Kidney (tissue), 14 donors: Measurements from ENCODE around the gene TSPAN4. TPM values are rescaled to one million over a fixed set of nuclear protein-coding genes. Genes with fewer than 3 reads are reported as not detected.

Experiments used
- DNase-seq, 5 donors: peaks; one replicate each; pipeline ENCODE4 v3.0.0-alpha.2; 2013 to 2020
- FAIRE-seq: peaks from 2 replicates; lab custom pipeline; 2012; peaks lifted over from hg19 to GRCh38; lab: Jason Lieb, UNC
- H3K27ac ChIP-seq, 2 donors: one replicate each; pipeline ENCODE4 v1.7.0; 2013; ENCODE audit warnings: low read depth in 2 of 2, low read length in 2 of 2, inconsistent platforms in 1 of 2
- H3K27me3 ChIP-seq: one replicate; pipeline ENCODE4 v1.7.1; 2013; ENCODE audit warnings: low read length, inconsistent platforms; ENCODE audit not compliant: control insufficient read depth, insufficient read depth
- H3K36me3 ChIP-seq, 3 donors: one replicate each; pipeline versions ENCODE4 v1.7.0 to v1.7.1; 2013; ENCODE audit warnings: low read length in 3 of 3, control low read depth in 1 of 3, inconsistent platforms in 1 of 3; ENCODE audit not compliant: insufficient read depth in 3 of 3, control insufficient read depth in 2 of 3
- H3K4me1 ChIP-seq, 3 donors: one replicate each; pipeline versions ENCODE4 v1.7.0 to v1.7.1; 2013; ENCODE audit warnings: low read length in 3 of 3, inconsistent platforms in 1 of 3, low read depth in 1 of 3; ENCODE audit not compliant: control insufficient read depth in 2 of 3, insufficient read depth in 2 of 3
- H3K4me3 ChIP-seq, 3 donors: one replicate each; pipeline versions ENCODE4 v1.7.0 to v1.8.1; 2013; ENCODE audit warnings: low read length in 3 of 3, control low read depth in 1 of 3, inconsistent platforms in 1 of 3
- H3K9ac ChIP-seq, 3 donors: one replicate each; pipeline versions ENCODE4 v1.7.0 to v1.7.1; 2013; ENCODE audit warnings: low read length in 3 of 3, control low read depth in 1 of 3, inconsistent platforms in 1 of 3
- H3K9me3 ChIP-seq, 3 donors: one replicate each; pipeline versions ENCODE4 v1.7.0 to v1.7.1; 2013; ENCODE audit warnings: low read length in 3 of 3, control low read depth in 1 of 3, inconsistent platforms in 1 of 3; ENCODE audit not compliant: control insufficient read depth in 2 of 3, insufficient read depth in 1 of 3
- CTCF ChIP-seq: IDR thresholded peaks from 3 replicates; pipeline ENCODE4 v1.5.1; 2012; ENCODE audit warnings: mild to moderate bottlenecking, moderate library complexity, borderline replicate concordance; ENCODE audit not compliant: insufficient read depth; ENCODE audit errors: extremely low read depth
- intact Hi-C: fragments of 100-400 bp; cut with DNase I; formaldehyde crosslinking; loops from one replicate; pipeline ENCODE4 v1.11.1; 2022
- polyA plus RNA-seq: library from polyadenylated mRNA; stranded (reverse); fragments of 350-450 nt; fragmentation: Illumina TruSeq; extraction: RNeasy Lipid Tissue Mini Kit (QIAGEN cat#74804); gene quantifications from one replicate; pipeline ENCODE4 v1.2.3, GENCODE V29; 2014; ENCODE audit warnings: low read depth, low replicate concordance; ENCODE audit not compliant: insufficient read depth
- total RNA-seq: library from RNA; stranded (reverse); fragmentation: NEBNext Ultra II Directional; extraction: Animal tissue kit (Norgen Biotek cat#: 25700); gene quantifications from one replicate; pipeline ENCODE4 v1.2.1, GENCODE V29; 2021
- donor health status: control.
- donor health status: control.
- donor health status: control.
- donor health status: control.
- donor health status: control.
- donor health status: DM: yes; HTN: yes; CAD: no.
- donor health status: Normal renal cell carcinoma (clear cell type).

Gene TSPAN4
- total and polyA plus RNA-seq, 2 donors from 2014 or later, result 81.2 to 104 TPM

GRCh38 chr11:882596-882995 is 39.9 kb downstream of the TSPAN4 start:
- TF ChIP-seq CTCF, result no peak
- no peak for DNase-seq
- Histone ChIP-seq H3K9ac (no peak overlapping the region), H3K27ac (no peak overlapping the region), H3K4me1 (no peaks in the 10 kb centered on the region), H3K9me3 (no peaks in the 10 kb centered on the region), H3K27me3 (no peaks in the 10 kb centered on the region), H3K36me3 (peaks cover 0 to 3% (median 0%) of the 10 kb centered on the region in 3 donors), H3K4me3 (no peak overlapping the region)
- no peak for FAIRE-seq
- intact Hi-C loops, result no loop called here

DNA sequence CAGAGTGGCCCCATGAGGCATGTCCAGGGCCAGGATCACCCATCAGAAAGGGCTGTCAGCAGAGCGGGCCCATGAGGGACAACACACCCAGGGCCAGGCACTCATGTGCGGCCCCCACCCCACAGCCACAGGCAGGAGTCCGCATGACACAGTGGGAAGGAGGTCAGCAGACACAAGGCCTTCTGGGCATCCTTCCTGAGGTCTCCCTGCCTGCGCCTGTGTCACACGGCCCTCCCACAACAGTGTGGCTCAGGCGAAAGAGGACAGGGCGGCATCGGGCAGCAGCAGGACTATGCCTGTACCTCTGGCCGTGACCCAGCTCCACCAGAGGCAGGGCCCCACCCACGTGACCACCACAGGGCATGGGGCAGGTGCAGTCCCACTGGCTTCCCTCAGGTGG is 40.9 kb downstream of the TSPAN4 start:
- Histone ChIP-seq H3K9me3 (no peaks in the 10 kb centered on the region), H3K4me3 (no peak overlapping the region), H3K27me3 (no peaks in the 10 kb centered on the region), H3K36me3 (peaks cover 0 to 3% (median 0%) of the 10 kb centered on the region in 3 donors), H3K9ac (no peak overlapping the region), H3K27ac (no peak overlapping the region), H3K4me1 (no peaks in the 10 kb centered on the region)
- no peak for DNase-seq
- FAIRE-seq, result no peak
- intact Hi-C loops, result no loop called here
- no peak for TF ChIP-seq CTCF

DNA sequence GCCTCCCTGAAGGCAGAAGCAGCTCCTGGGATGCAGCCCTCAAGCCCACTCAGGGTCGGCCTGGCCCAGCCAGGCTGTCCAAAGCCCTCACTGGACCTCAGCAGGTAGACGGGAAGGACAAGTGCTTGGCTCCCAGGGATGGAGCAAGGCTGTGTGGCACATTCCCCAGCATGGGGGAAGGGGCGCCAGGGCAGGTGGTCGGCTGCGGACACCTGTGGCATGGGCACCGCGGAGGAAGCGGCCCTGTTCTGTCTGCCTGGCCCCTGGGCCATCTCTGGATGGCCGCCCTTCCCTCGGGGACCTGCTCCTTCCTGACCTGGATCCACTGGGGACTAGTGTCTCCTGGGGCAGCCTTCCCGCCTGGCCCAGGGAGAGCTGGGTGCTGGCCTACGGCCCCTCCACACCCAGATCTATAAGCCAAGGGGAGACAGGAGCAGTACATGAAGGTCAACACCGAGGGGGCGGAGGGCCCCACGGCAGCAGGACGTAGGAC is 42.0 kb downstream of the TSPAN4 start:
- FAIRE-seq (no peak), DNase-seq (no peak)
- H3K4me3 ChIP-seq, result no peak overlapping the region
- H3K9ac ChIP-seq, result no peak overlapping the region
- no peaks in the 10 kb centered on the region for H3K9me3 ChIP-seq
- peaks cover 0 to 3% (median 0%) of the 10 kb centered on the region in 3 donors for H3K36me3 ChIP-seq
- H3K27me3 ChIP-seq, result no peaks in the 10 kb centered on the region
- no peak overlapping the region for H3K27ac ChIP-seq
- TF ChIP-seq CTCF, result no peak
- H3K4me1 ChIP-seq, result no peaks in the 10 kb centered on the region
- intact Hi-C loops, result no loop called here

GRCh38 chr11:886568-886967 is 43.9 kb downstream of the TSPAN4 start:
- no peaks in the 10 kb centered on the region for H3K9me3 ChIP-seq
- no peak overlapping the region for H3K9ac ChIP-seq
- no peak overlapping the region for H3K4me3 ChIP-seq
- no peak for FAIRE-seq
- TF ChIP-seq CTCF, result no peak
- H3K27me3 ChIP-seq, result no peaks in the 10 kb centered on the region
- no peak overlapping the region for H3K27ac ChIP-seq
- no peak for DNase-seq
- peaks cover 0 to 3% (median 0%) of the 10 kb centered on the region in 3 donors for H3K36me3 ChIP-seq
- intact Hi-C loops, result no loop called here
- no peaks in the 10 kb centered on the region for H3K4me1 ChIP-seq
